GM12875 (cell line): ENCODE measurements around the gene CRADD.

Experiments
- H3K4me3 ChIP-seq: one replicate; pipeline ENCODE4 v1.5.1; 2011; ENCODE audit warnings: low read depth, low read length, control low read depth
- CTCF ChIP-seq: IDR thresholded peaks from 2 replicates; pipeline ENCODE4 v1.5.1; 2011; ENCODE audit warnings: low read depth, mild to moderate bottlenecking, control low read depth, inconsistent platforms, low read length, moderate library complexity, borderline replicate concordance; ENCODE audit not compliant: insufficient read depth

Gene CRADD

GRCh38 chr12:93734784-93735183 is 57.6 kb downstream of the CRADD start:
- H3K4me3 ChIP-seq, result no peak overlapping the region
- TF ChIP-seq CTCF, result no peak

- no peak overlapping the region for H3K4me3 ChIP-seq
- no peak for TF ChIP-seq CTCF
Observed at GRCh38 chr12:93736640-93737178, 59.5 kb downstream of the CRADD start.

GRCh38 chr12:93737457-93738198 is 60.5 kb downstream of the CRADD start:
- TF ChIP-seq CTCF, result no peak
- H3K4me3 ChIP-seq, result no peak overlapping the region

- H3K4me3 ChIP-seq, result no peak overlapping the region
- no peak for TF ChIP-seq CTCF
Observed at GRCh38 chr12:93738199-93739058, 61.3 kb downstream of the CRADD start.

GRCh38 chr12:93740751-93741150 is 63.6 kb downstream of the CRADD start:
- no peak overlapping the region for H3K4me3 ChIP-seq

GRCh38 chr12:93741659-93742109 is 64.5 kb downstream of the CRADD start:
- TF ChIP-seq CTCF, result no peak
- H3K4me3 ChIP-seq, result peak overlapping the region; percentile 54

More at GRCh38 chr12:93740751-93741150, 63.6 kb downstream of the CRADD start:
- no peak for TF ChIP-seq CTCF
